Fibroblast of pulmonary artery (primary cell): Measurements from ENCODE around the gene DCUN1D3.
A peak's percentile ranks its signal among the peaks of the same experiment; 100 is the strongest.

Source experiments
- DNase-seq: peaks from one replicate; pipeline ENCODE4 v3.0.0-alpha.2; 2010; ENCODE audit warnings: low read depth
- H3K4me3 ChIP-seq: replicated peaks from 2 replicates; pipeline ENCODE4 v1.5.1; 2011; ENCODE audit warnings: low read depth, mild to moderate bottlenecking, control low read depth, low read length, moderate library complexity
- CTCF ChIP-seq: IDR thresholded peaks from 2 replicates; pipeline ENCODE4 v1.5.1; 2011; ENCODE audit warnings: mild to moderate bottlenecking, control low read depth, low read length, inconsistent platforms; ENCODE audit errors: missing control alignments

The DCUN1D3 gene

DNA sequence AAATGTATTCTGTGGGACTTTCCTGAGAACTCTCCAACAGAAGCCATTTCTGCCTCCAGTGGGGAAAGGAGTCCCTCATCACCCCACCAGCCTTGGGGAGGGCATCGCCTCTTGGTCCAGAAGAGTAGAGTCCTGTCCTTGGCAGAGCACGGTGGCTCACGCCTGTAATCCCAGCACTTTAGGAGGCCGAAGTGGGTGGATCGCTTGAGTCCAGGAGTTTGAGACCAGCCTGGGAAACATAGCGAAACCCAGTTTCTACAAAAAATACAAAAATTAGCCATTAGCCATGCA is 41.4 kb upstream of the DCUN1D3 start:
- no peak overlapping the region for H3K4me3 ChIP-seq
- TF ChIP-seq CTCF = no peak
- no peak for DNase-seq

GRCh38 chr16:20940871-20941635 is 40.9 kb upstream of the DCUN1D3 start:
- H3K4me3 ChIP-seq = no peak overlapping the region
- TF ChIP-seq CTCF = no peak
- DNase-seq = no peak

GRCh38 chr16:20939611-20940010 is 39.5 kb upstream of the DCUN1D3 start:
- H3K4me3 ChIP-seq = no peak overlapping the region
- TF ChIP-seq CTCF = no peak
- no peak for DNase-seq

DNA sequence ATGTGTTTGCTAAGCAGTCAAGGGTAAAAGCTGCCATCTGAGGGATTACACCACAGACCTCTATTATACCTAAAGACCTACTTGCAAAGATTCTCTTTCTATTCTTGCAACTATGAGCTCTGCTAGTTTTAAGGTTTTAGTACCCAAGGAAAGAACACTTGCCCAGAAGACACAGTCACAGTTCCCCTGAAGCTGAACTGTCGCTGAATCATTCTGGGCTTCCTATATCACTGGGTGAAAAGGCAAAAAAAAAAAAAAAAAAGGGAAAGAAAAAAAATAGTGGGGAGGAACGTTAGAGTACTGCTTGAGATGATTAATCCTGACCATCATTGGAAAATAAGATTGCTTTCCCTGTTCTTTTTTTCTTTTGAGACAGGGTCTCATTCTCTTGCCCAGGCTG is 38.3 kb upstream of the DCUN1D3 start:
- H3K4me3 ChIP-seq = no peak overlapping the region
- DNase-seq = peak; percentile 34
- TF ChIP-seq CTCF = no peak

GRCh38 chr16:20937736-20938135 is 37.6 kb upstream of the DCUN1D3 start:
- no peak for DNase-seq
- H3K4me3 ChIP-seq = no peak overlapping the region
- TF ChIP-seq CTCF = no peak

GRCh38 chr16:20933589-20933988 is 33.4 kb upstream of the DCUN1D3 start:
- DNase-seq = no peak
- H3K4me3 ChIP-seq = no peak overlapping the region
- TF ChIP-seq CTCF = no peak

- H3K4me3 ChIP-seq = no peak overlapping the region
- no peak for DNase-seq
- TF ChIP-seq CTCF = no peak
These were observed 31.0 kb upstream of the DCUN1D3 start for GRCh38 chr16:20931066-20931600.
